SW480 (cell line): Measurements from ENCODE around the gene FAM53B.
A peak's percentile ranks its signal among the peaks of the same experiment; 100 is the strongest.

Experiments
- DNase-seq: peaks from one replicate; pipeline ENCODE4 v3.0.0-alpha.2; 2016; ENCODE audit warnings: low spot score

The FAM53B gene

GRCh38 chr10:124728071-124728829 is 15.9 kb downstream of the FAM53B start:
- DNase-seq, result no peak

GRCh38 chr10:124727361-124727960 is 16.7 kb downstream of the FAM53B start:
- DNase-seq, result no peak

GRCh38 chr10:124725791-124726190 is 18.4 kb downstream of the FAM53B start:
- DNase-seq, result no peak

GRCh38 chr10:124725171-124725631 is 19.0 kb downstream of the FAM53B start:
- DNase-seq, result no peak

DNA sequence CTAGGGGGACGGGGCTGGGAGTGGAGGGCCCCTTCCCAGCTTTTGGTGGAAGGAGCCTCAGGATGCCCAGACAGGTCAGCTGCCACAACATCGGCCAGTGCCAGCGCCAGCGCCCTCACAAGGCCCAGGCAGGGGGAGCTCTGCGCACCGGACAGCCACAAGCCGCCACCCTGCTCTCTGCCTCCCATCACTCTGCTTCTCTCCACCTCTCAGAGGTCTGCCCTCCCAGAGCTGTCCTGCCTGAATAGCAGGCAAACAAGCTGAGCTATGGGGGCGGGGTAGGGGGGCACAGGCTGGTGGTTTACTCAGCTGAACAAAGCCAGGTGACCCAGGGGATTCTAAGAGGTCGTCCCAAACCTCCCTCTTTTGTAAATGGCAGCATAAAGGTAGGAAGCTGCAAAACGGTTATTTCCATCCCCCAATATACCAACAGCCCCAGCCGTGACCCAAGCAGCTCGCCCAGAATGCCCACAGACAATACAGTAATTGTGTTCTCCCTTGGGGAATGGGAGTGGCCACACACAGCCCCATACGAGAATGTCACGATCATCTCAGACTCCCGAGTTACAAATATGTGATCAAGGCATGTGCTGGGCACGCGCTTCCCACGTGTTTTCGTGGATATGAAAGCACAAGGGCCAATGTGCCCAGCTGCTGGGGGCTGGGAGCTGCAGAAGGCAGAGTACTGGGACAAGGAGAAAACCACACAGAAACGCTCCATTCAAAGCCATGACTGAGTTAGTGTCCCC is 19.7 kb downstream of the FAM53B start:
- peak; percentile 93 for DNase-seq

DNA sequence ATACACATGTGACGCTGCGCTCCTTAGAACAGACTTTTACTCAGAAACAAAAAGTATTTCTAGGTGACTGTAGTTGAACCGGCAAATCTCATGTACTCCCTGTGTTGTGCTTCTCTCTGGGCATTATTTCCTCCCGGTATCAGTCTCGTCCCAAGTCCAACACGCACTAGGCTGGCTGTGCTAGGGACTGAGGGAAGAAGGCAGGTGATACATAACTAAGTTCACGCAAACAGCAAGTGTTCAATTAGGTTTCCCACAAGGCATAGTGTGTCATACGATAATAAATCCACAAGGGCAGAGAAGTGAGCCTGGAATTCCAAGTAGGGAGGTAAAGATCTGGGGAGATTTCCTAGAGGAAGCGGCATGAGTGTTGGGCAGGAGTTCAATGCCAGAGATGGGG is 20.4 kb downstream of the FAM53B start:
- no peak for DNase-seq

DNA sequence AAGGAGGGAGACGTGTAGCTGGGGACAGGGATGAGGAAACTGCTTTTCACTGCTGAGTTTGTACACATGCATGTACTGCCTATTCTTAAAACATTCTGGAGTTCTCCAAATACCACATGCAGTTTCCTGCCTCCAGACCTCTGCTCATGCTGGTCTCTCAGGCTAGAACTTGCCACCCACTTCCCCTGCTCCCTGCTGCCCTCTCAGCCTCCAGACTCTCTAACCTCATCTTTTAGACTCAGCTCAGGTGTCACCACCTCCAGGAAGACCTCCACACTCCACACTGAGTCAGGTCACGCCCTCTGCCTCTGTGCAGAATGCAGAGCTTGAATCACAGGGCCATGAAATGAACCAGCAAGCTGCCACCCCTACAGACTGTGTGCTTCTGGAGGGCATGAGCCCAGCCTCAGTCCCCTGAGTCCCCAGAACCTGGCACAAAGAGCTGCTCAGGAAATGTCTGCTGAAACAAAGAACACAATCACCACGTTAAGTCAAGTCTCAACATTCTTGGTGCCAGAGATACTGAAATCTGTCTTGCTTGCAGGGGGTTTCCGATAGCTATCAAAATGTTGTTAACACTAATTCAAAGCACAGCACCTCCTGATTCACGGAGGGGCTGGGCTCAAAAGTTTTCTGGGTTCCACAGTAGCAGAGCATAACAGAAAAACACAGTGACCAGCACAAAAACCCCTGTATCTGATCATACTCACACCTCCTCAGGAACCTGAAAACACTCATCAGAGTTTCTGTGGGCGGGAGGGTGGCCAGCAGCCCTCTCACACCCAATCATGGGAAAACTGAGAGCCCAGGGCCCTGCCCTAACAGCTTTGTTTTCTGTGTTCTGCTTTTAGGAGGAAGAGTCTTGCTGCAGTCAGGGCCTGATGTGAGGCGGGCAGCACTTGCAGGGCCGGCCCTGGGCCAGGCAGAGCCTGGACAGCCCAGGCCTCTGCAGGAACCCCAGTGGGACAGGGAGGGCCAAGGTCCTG is 21.1 kb downstream of the FAM53B start:
- DNase-seq, result peak; percentile 29

- DNase-seq, result no peak
Measured at GRCh38 chr10:124721330-124722045, 22.7 kb downstream of the FAM53B start.

- DNase-seq, result peak; percentile 77
Measured at GRCh38 chr10:124719213-124719851, 24.8 kb downstream of the FAM53B start.

DNA sequence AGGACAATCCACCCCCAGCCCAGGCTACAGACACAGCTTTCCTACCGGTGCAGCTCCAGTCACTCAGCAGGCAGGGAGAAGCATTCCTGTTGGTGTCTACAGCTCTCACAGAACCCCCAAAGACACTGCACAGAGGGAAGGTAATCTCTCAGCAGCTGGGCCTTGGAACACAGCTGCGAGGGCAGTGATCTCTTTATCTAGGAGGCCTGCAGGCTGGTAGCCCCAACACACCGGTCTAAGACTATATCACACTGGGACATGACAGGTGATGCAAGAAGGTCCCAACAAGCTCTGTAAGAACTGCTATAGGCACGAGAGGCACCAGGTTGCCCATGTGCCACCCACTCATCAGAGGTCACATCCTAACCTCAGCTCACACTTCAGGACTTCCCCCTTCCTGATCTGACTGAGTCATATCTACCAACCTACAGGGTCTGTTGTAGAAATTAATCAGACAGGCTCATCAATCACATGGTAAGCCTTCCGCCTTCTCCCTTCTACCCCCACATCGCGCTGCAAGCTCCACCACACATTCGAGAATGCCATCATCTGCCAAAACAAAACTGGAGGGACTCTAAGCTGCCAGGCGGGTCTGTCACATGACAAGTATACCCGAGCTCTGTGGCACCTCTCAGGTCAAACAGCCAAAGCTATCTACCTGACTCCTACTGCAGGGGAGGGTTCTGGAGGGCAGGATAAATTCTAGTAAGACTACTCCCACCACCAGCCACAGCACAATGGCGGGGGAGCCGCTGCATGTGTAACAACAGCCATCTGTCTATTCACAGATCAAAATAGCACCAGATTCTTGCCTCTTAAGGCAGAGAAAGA is 26.1 kb downstream of the FAM53B start:
- DNase-seq, result peak; percentile 91

GRCh38 chr10:124717041-124717757 is 27.0 kb downstream of the FAM53B start:
- DNase-seq, result no peak

DNA sequence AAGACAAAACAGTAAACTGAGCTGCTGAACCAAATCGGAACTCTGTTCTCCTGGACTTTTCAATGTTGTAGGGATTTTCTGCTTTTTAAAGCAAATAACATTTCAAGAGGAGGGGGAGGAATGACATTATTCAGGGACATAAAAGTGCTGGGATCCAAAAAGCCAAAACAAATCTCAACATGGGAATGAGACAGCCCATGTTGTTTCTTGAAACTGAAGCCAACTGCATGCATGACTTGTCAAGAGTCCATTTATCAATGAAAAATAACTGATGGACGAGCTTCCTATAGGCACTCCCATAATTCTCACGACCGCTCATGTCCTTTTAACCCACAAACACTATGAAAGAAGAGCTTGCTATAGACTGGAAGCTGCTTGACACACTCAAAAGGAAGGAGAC is 27.8 kb downstream of the FAM53B start:
- DNase-seq, result no peak

DNA sequence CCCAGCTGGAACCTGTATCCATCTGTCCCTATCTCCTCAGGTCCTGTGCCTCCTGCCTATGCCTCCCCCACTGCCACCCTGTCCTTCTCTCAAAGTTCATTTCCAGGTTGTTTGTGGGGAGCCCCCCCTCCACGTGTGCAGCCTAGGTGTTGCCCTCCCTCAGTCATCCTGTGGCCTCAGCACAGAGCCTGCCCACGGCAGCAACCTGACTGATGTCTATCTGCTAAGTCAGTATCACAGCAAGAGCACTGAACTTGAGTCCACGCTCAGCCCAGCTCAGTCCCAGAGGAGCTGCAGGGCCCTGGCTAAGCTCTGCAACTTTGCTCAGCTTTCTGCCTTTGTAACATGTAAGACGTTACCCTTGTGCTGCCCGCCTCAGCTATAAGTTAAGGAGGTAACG is 28.7 kb downstream of the FAM53B start:
- DNase-seq, result no peak

GRCh38 chr10:124713679-124714255 is 30.4 kb downstream of the FAM53B start:
- no peak for DNase-seq

GRCh38 chr10:124712704-124713407 is 31.3 kb downstream of the FAM53B start:
- no peak for DNase-seq

DNA sequence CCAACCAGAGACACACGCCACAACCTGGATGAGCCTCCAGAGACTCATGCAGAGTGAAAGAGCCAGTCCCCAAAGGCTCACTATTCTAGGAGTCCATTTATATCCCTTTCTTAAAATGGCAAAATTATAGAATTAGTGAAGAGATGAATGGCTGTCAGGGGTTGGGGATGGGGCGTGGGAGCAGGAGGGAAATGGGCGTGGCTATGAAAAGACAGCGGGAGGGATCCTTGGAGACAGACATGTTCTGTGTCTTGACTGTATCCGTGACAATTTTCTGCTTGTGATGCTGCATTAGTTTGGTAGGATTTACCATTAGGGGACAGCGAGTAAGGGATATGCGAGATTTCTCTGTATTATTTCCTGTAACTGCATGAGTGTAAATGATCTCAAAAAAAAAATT is 33.0 kb downstream of the FAM53B start:
- DNase-seq, result no peak

- DNase-seq, result no peak
Measured at GRCh38 chr10:124710266-124710881, 33.8 kb downstream of the FAM53B start.

- DNase-seq, result peak; percentile 59
Measured at GRCh38 chr10:124709861-124710260, 34.3 kb downstream of the FAM53B start.
